Muscle layer of duodenum (tissue), 2 donors: ENCODE results near the gene C3.

ENCODE experiments used
- H3K27ac ChIP-seq: one replicate; pipeline ENCODE4 v1.7.0; 2013; ENCODE audit warnings: mild to moderate bottlenecking, low read length
- H3K27me3 ChIP-seq: one replicate; pipeline ENCODE4 v1.7.0; 2013; ENCODE audit warnings: low read depth, mild to moderate bottlenecking, control low read depth, low read length
- H3K36me3 ChIP-seq, 2 donors: one replicate each; pipeline ENCODE4 v1.7.0; 2013; ENCODE audit warnings: low read length in 2 of 2, control low read depth in 1 of 2, mild to moderate bottlenecking in 1 of 2; ENCODE audit not compliant: insufficient read depth in 2 of 2, control insufficient read depth in 1 of 2
- H3K4me1 ChIP-seq, 2 donors: one replicate each; pipeline ENCODE4 v1.7.0; 2013; ENCODE audit warnings: low read length in 2 of 2, mild to moderate bottlenecking in 2 of 2, control low read depth in 1 of 2, moderate library complexity in 1 of 2; ENCODE audit not compliant: insufficient read depth in 2 of 2, control insufficient read depth in 1 of 2
- H3K4me3 ChIP-seq, 2 donors: one replicate each; pipeline ENCODE4 v1.7.0; 2013; ENCODE audit warnings: low read length in 2 of 2, low read depth in 1 of 2, mild to moderate bottlenecking in 1 of 2
- H3K9me3 ChIP-seq, 2 donors: one replicate each; pipeline ENCODE4 v1.7.0; 2013; ENCODE audit warnings: low read length in 2 of 2, control low read depth in 1 of 2, mild to moderate bottlenecking in 1 of 2; ENCODE audit not compliant: control insufficient read depth in 1 of 2
- donor health status: healthy.

The C3 gene

GRCh38 chr19:6694147-6694815 lies 26.2 kb downstream of the C3 start:
- no peaks in the 10 kb centered on the region for H3K27me3 ChIP-seq
- no peak overlapping the region for H3K27ac ChIP-seq
- no peak overlapping the region for H3K4me3 ChIP-seq
- H3K9me3 ChIP-seq: no peaks in the 10 kb centered on the region
- no peaks in the 10 kb centered on the region for H3K4me1 ChIP-seq
- H3K36me3 ChIP-seq: no peaks in the 10 kb centered on the region

- H3K27ac ChIP-seq: no peak overlapping the region
- no peaks in the 10 kb centered on the region for H3K9me3 ChIP-seq
- no peaks in the 10 kb centered on the region for H3K4me1 ChIP-seq
- no peaks in the 10 kb centered on the region for H3K27me3 ChIP-seq
- no peak overlapping the region for H3K4me3 ChIP-seq
- no peaks in the 10 kb centered on the region for H3K36me3 ChIP-seq
These were observed 26.8 kb downstream of the C3 start for GRCh38 chr19:6693681-6694080.

GRCh38 chr19:6693056-6693471 lies 27.4 kb downstream of the C3 start:
- H3K27ac ChIP-seq: no peak overlapping the region
- H3K4me3 ChIP-seq: no peak overlapping the region
- H3K4me1 ChIP-seq: no peaks in the 10 kb centered on the region
- H3K36me3 ChIP-seq: no peaks in the 10 kb centered on the region
- no peaks in the 10 kb centered on the region for H3K9me3 ChIP-seq
- no peaks in the 10 kb centered on the region for H3K27me3 ChIP-seq

- Histone ChIP-seq H3K36me3 (no peaks in the 10 kb centered on the region), H3K9me3 (no peaks in the 10 kb centered on the region), H3K27me3 (no peaks in the 10 kb centered on the region), H3K27ac (no peak overlapping the region), H3K4me1 (no peaks in the 10 kb centered on the region), H3K4me3 (no peak overlapping the region)
These were observed 28.4 kb downstream of the C3 start for GRCh38 chr19:6692027-6692426.

- no peak overlapping the region for H3K4me3 ChIP-seq
- no peaks in the 10 kb centered on the region for H3K36me3 ChIP-seq
- H3K4me1 ChIP-seq: no peaks in the 10 kb centered on the region
- H3K9me3 ChIP-seq: no peaks in the 10 kb centered on the region
- no peaks in the 10 kb centered on the region for H3K27me3 ChIP-seq
- H3K27ac ChIP-seq: no peak overlapping the region
These were observed 29.1 kb downstream of the C3 start for GRCh38 chr19:6691342-6691741.

- no peaks in the 10 kb centered on the region for H3K36me3 ChIP-seq
- no peaks in the 10 kb centered on the region for H3K4me1 ChIP-seq
These were observed 30.1 kb downstream of the C3 start for GRCh38 chr19:6690160-6690885.

GRCh38 chr19:6687114-6687513 lies 33.3 kb downstream of the C3 start:
- Histone ChIP-seq H3K27ac (no peak overlapping the region), H3K27me3 (no peaks in the 10 kb centered on the region), H3K4me1 (no peaks in the 10 kb centered on the region), H3K9me3 (peaks cover 0 to 3% of the 10 kb centered on the region in 2 donors), H3K4me3 (no peak overlapping the region), H3K36me3 (peaks cover 0 to 3% of the 10 kb centered on the region in 2 donors)

More at GRCh38 chr19:6690160-6690885, 30.1 kb downstream of the C3 start:
- no peaks in the 10 kb centered on the region for H3K9me3 ChIP-seq
- H3K4me3 ChIP-seq: no peak overlapping the region
- no peak overlapping the region for H3K27ac ChIP-seq
- no peaks in the 10 kb centered on the region for H3K27me3 ChIP-seq

- Histone ChIP-seq H3K36me3 (peaks cover 0 to 3% of the 10 kb centered on the region in 2 donors), H3K4me3 (no peak overlapping the region), H3K27me3 (no peaks in the 10 kb centered on the region), H3K27ac (no peak overlapping the region), H3K4me1 (no peaks in the 10 kb centered on the region), H3K9me3 (peaks cover 0 to 3% of the 10 kb centered on the region in 2 donors)
These were observed 33.8 kb downstream of the C3 start for GRCh38 chr19:6686628-6686975.

GRCh38 chr19:6685962-6686627 lies 34.4 kb downstream of the C3 start:
- Histone ChIP-seq H3K9me3 (peaks cover 0 to 3% of the 10 kb centered on the region in 2 donors), H3K27me3 (no peaks in the 10 kb centered on the region), H3K4me1 (no peaks in the 10 kb centered on the region), H3K36me3 (peaks cover 0 to 3% of the 10 kb centered on the region in 2 donors), H3K4me3 (no peak overlapping the region), H3K27ac (no peak overlapping the region)

- Histone ChIP-seq H3K4me1 (no peaks in the 10 kb centered on the region), H3K9me3 (peaks cover 0 to 4% of the 10 kb centered on the region in 2 donors), H3K27me3 (no peaks in the 10 kb centered on the region), H3K36me3 (peaks cover 0 to 3% of the 10 kb centered on the region in 2 donors), H3K4me3 (no peak overlapping the region), H3K27ac (no peak overlapping the region)
These were observed 35.0 kb downstream of the C3 start for GRCh38 chr19:6685482-6685881.

- Histone ChIP-seq H3K4me1 (no peaks in the 10 kb centered on the region), H3K4me3 (no peak overlapping the region), H3K9me3 (peaks cover 0 to 9% of the 10 kb centered on the region in 2 donors), H3K36me3 (peaks cover 0 to 3% of the 10 kb centered on the region in 2 donors), H3K27me3 (no peaks in the 10 kb centered on the region), H3K27ac (no peak overlapping the region)
These were observed 36.5 kb downstream of the C3 start for GRCh38 chr19:6683971-6684370.
